OCI-LY1 (cell line): ENCODE data around the gene POLE4.

ENCODE experiments used
- CTCF ChIP-seq: fragments of 200-600 bp; sonication (generic), shearing (Covaris generic); IDR thresholded peaks from 2 replicates; pipeline ENCODE4 v1.5.1; 2017; ENCODE audit warnings: mild to moderate bottlenecking, antibody characterized with exemption, low read length, moderate library complexity, mixed read lengths
- EZH2 ChIP-seq: fragments of 200-600 bp; sonication (generic), shearing (Covaris generic); IDR thresholded peaks from 2 replicates; pipeline ENCODE4 v1.8.0; 2017; ENCODE audit warnings: borderline replicate concordance, mixed run types, mild to moderate bottlenecking, antibody characterized with exemption, low read length, moderate library complexity, mixed read lengths

- TF ChIP-seq CTCF (no peak), EZH2 (no peak)
Measured at GRCh38 chr2:74941284-74941683, 17.2 kb upstream of the POLE4 start.
